GM12892 (cell line): ENCODE results near the gene CHST3.

Experiments
- POLR2A ChIP-seq: IDR thresholded peaks from 2 replicates; pipeline ENCODE4 v1.6.1; 2011; ENCODE audit warnings: low read depth, low read length, control low read depth
- POLR2AphosphoS5 ChIP-seq: IDR thresholded peaks from 2 replicates; pipeline ENCODE4 v1.6.1; 2011; ENCODE audit warnings: low read depth, low read length, control low read depth
- TAF1 ChIP-seq: IDR thresholded peaks from 2 replicates; pipeline ENCODE4 v1.6.1; 2011; ENCODE audit warnings: low read depth, mild to moderate bottlenecking, control low read depth, low read length, borderline replicate concordance

DNA sequence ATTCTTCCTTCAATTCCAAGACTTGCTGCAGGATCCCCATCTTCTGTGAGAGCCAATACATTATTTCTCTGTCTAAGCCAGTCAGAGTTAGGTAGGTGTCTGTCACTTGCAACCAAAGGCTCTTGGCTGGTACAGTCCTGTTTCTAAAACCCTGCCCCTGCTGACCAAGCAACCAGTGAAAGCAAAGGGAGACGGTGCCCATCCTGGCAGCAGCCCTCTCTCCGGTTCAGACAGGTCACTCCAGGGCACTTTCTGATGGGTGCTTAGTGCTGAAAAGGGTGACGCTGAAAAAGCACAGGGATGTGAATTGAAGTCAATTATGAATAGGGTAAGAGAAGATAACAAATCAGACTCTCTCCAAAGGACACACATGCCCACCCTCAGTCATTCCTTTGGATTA, 86.7 kb downstream of the CHST3 start:
- TF ChIP-seq TAF1 (no peak), POLR2A (no peak), POLR2AphosphoS5 (no peak)
